Measurements from ENCODE around the gene KREMEN2. TPM values are rescaled to one million over a fixed set of nuclear protein-coding genes. Genes with fewer than 3 reads are reported as not detected.

The KREMEN2 gene
- total RNA-seq, 3 donors from 2014 or later, result 0.22 to 1.7 (median 1.3) TPM

DNA sequence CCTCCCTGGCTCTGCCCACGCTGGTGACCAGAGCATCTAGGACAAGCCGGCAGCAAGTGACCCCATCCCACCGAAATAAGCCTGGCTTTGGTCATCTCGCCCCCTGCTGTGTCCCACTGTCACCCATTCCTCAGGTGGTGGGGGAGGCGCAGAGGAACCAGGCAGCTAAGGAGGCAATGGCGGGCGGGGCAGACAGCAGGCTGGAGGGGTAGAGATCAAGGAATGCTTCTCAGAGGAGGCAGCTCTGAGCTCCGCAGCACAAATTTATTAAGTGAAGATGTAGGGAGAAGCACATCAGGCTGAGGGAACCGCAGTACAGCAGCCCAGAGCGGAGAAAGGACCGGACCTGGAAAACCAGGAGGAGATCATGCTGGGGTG lies 7.5 kb upstream of the KREMEN2 start:
- no peaks in the 10 kb centered on the region for H3K36me3 ChIP-seq (ENCODE audit: low read depth)
- ATAC-seq, result no peak
- peaks cover 4% of the 10 kb centered on the region for H3K4me1 ChIP-seq (ENCODE audit: low read depth)
- TF ChIP-seq, protein P1, sequence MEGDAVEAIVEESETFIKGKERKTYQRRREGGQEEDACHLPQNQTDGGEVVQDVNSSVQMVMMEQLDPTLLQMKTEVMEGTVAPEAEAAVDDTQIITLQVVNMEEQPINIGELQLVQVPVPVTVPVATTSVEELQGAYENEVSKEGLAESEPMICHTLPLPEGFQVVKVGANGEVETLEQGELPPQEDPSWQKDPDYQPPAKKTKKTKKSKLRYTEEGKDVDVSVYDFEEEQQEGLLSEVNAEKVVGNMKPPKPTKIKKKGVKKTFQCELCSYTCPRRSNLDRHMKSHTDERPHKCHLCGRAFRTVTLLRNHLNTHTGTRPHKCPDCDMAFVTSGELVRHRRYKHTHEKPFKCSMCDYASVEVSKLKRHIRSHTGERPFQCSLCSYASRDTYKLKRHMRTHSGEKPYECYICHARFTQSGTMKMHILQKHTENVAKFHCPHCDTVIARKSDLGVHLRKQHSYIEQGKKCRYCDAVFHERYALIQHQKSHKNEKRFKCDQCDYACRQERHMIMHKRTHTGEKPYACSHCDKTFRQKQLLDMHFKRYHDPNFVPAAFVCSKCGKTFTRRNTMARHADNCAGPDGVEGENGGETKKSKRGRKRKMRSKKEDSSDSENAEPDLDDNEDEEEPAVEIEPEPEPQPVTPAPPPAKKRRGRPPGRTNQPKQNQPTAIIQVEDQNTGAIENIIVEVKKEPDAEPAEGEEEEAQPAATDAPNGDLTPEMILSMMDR (IDR thresholded peaks at IDR 0.05), result no peak
- DNase-seq, result no peak
- H3K9me3 ChIP-seq, result no peaks in the 10 kb centered on the region
- intact Hi-C loops (cut with DNase I, micrococcal nuclease), result no loop called here
- no peak overlapping the region for H3K4me3 ChIP-seq

DNA sequence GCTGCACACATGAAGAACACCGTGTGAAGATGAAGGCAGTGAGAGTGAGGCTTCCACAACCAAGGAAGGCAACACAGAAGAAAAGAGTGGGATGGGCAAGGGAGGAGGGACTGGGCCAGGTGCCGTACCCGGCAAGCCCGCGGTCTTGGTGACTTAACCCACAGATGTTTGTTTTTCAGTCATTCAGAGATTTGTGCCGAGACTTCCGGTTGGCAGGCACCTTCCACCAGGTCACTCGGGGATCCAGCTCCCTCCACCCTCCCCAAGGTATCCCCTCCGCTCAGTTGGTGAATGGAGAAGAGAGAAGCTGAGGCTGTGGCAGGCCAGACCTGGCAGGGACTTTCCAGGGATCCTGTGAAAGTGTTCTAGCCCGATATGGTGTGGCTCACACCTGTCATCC lies 4.9 kb upstream of the KREMEN2 start:
- peaks cover 16% of the 10 kb centered on the region for H3K4me1 ChIP-seq (ENCODE audit: low read depth)
- intact Hi-C loops (cut with DNase I, micrococcal nuclease), result no loop called here
- no peak for DNase-seq
- peak; percentile 14 for ATAC-seq
- TF ChIP-seq, protein P1 (IDR thresholded peaks at IDR 0.05), result no peak
- no peaks in the 10 kb centered on the region for H3K9me3 ChIP-seq
- no peaks in the 10 kb centered on the region for H3K36me3 ChIP-seq (ENCODE audit: low read depth)
- no peak overlapping the region for H3K4me3 ChIP-seq

DNA sequence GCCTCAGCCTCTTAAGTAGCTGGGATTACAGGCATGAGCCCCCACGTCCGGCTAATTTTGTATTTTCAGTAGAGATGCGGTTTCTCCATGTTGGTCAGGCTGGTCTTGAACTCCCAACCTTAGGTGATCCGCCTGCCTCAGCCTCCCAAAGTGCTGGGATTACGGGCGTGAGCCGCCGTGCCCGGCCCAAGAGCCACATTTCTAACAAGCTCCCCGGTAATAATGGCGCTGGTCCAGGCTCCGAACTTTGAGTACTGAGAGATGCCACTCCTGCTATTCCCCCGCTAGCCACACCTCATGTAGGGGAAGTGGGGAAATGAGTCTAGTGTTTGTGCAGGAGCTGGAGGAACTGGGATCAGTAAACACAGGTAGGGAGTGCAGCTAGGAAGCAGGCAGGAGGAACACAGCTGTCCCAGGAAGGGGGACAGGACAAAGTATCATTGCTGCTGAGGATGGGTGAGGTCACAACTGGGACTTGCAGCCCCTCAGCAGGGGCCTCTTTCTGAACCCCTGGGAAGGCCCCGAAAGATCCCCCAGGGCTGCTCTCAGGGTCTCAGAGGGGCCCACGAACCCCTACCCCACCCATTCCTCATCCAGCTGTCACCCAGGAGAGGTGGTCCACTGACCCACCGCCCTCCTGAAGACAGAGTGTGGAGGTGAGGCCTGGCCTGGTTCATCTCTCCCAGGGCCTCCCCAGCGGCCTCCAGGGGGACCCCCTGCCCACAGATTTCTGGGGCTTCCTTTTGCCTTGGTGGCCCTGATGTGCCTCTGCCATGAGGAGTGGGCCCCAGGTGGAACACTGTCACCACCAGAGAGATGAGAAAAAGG lies 3.7 kb upstream of the KREMEN2 start:
- Histone ChIP-seq H3K36me3 (ENCODE audit: low read depth) (no peaks in the 10 kb centered on the region), H3K4me1 (ENCODE audit: low read depth) (peaks cover 28% of the 10 kb centered on the region), H3K4me3 (no peak overlapping the region), H3K9me3 (no peaks in the 10 kb centered on the region)
- TF ChIP-seq, protein P1 (IDR thresholded peaks at IDR 0.05), result no peak
- intact Hi-C loops (cut with DNase I, micrococcal nuclease), result no loop called here
- DNase-seq (no peak), ATAC-seq (peak; percentile 48)

DNA sequence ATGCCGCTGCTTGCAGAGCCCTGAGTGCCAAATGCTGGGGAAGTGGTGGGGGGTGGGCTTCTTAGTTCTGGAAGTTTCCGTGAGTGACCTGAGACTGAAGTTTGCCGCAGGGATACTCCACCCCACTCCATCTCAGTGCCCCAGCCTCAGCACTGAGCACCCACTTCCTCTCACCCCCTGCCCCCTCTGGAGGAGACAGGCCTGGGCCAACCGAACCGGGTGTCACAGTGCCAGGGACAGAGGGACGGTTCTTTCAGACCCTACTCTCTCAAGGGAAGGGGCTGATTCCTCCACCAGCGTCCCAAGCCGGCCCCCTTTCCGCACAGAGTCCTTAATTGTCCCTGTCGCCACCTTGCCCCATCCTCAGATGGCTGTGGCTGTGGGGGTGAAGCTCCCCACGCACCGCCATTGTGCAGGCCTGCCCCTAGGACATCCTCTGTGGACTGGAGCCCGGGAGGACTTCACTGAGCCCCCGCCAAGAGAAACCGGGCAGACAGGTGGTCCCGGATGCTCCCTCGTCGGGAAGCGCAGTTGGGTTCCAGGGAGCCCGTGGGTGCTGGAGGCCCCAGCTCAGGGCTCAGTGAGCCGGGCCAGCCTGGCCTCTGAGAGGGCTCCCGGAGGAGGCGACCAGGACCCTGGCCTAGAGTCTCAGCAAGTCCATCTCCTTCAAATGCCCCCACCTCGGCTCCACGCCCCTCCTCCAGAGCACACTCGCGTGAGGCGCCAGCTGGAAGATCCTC lies 1.6 kb upstream of the KREMEN2 start:
- H3K36me3 ChIP-seq (ENCODE audit: low read depth), result no peaks in the 10 kb centered on the region
- H3K9me3 ChIP-seq, result no peaks in the 10 kb centered on the region
- ATAC-seq, result no peak
- TF ChIP-seq, protein P1 (IDR thresholded peaks at IDR 0.05), result no peak
- peak in 1 of 3 donors; percentile 52 for DNase-seq
- peaks cover 34% of the 10 kb centered on the region for H3K4me1 ChIP-seq (ENCODE audit: low read depth)
- no peak overlapping the region for H3K4me3 ChIP-seq
- intact Hi-C loops (cut with DNase I, micrococcal nuclease), result no loop called here

DNA sequence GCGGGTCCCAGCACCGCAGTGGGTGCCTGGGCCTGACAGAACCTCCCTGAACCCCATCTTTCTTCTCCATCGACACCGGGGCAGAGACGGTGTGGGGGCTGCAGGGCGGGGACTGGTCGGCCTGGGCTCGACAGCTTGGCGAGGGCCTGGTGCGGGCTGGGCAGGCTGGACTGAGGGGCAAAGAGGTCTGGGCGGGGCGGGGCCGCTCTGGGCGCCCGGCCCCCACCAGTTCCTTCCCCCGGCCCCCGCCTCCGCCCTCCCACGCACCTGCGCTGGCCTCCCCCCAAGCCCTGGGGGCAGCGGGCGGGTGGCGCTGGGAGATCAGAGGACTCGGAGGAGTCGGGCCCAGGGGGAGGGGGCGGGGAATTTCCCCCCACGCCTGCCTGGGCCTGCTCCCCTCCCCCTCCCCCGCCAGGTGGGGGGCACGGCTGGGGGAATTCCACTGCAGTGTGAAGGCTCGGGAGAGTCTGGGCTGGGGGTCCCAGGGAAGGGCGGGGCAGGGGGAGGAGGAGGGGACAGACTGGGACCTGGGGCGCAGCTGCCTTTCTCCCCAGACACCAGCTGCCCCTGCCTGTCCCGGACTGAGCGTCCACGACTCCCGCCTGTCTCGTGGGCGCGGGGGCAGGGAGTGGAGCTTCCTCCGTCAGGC lies 877 bp upstream of the KREMEN2 start:
- no peak for ATAC-seq

More for the DNA sequence above, 877 bp upstream of the KREMEN2 start:
- Histone ChIP-seq H3K36me3 (ENCODE audit: low read depth) (no peaks in the 10 kb centered on the region), H3K4me3 (no peak overlapping the region), H3K9me3 (no peaks in the 10 kb centered on the region), H3K4me1 (ENCODE audit: low read depth) (peaks cover 36% of the 10 kb centered on the region)
- TF ChIP-seq, protein P1 (IDR thresholded peaks at IDR 0.05), result no peak
- intact Hi-C loops (cut with DNase I, micrococcal nuclease), result no loop called here
- no peak for DNase-seq
